ENCODE measurements around the gene DDIT4L. TPM values are rescaled to one million over a fixed set of nuclear protein-coding genes. Genes with fewer than 3 reads are reported as not detected.
"Not testable (repeated sequence)": the region's sequence is repeated elsewhere in the genome, so short reads cannot be mapped to it uniquely, and the experiment has no call there.

Gene DDIT4L
- total and polyA plus RNA-seq, 4 donors: 1.5 to 7.0 (median 4.1) TPM

- intact Hi-C loops (cut with DNase I); H3K4me1 ChIP-seq (ENCODE audit: control insufficient read depth in 1 of 2, insufficient read depth in 2 of 2, low read length in 2 of 2); H3K4me3 ChIP-seq (ENCODE audit: low read length in 2 of 2); H3K27ac ChIP-seq (ENCODE audit: low read depth in 1 of 2, low read length in 2 of 2); H3K9me3 ChIP-seq (ENCODE audit: control insufficient read depth, low read length); H3K27me3 ChIP-seq (ENCODE audit: control insufficient read depth in 1 of 2, insufficient read depth in 2 of 2, low read length in 1 of 2); H3K36me3 ChIP-seq (ENCODE audit: control insufficient read depth in 1 of 2, insufficient read depth in 2 of 2, low read length in 1 of 2); DNase-seq; ATAC-seq (ENCODE audit: low FRiP score): not testable (repeated sequence)
- 95 to 96% methylated on average over 38 to 40 of the region's 40 CpGs for WGBS, 2 donors
Observed at GRCh38 chr4:100196388-100197071, 6.3 kb upstream of the DDIT4L start.

- Histone ChIP-seq H3K4me1 (ENCODE audit: control insufficient read depth in 1 of 2, insufficient read depth in 2 of 2, low read length in 2 of 2) (no peaks in the 10 kb centered on the region), H3K27me3 (ENCODE audit: control insufficient read depth in 1 of 2, insufficient read depth in 2 of 2, low read length in 1 of 2) (no peaks in the 10 kb centered on the region), H3K36me3 (ENCODE audit: control insufficient read depth in 1 of 2, insufficient read depth in 2 of 2, low read length in 1 of 2) (no peaks in the 10 kb centered on the region), H3K27ac (ENCODE audit: low read depth in 1 of 2, low read length in 2 of 2) (no peak overlapping the region), H3K9me3 (ENCODE audit: control insufficient read depth, low read length) (no peaks in the 10 kb centered on the region), H3K4me3 (ENCODE audit: low read length in 2 of 2) (peak overlapping the region; percentile 77 to 79)
- WGBS, 2 donors: 23 to 25% methylated on average over 37 of the region's 37 CpGs
- DNase-seq (no peak), ATAC-seq (ENCODE audit: low FRiP score) (peak; percentile 50)
- intact Hi-C loops (cut with DNase I): no loop called here
Observed at GRCh38 chr4:100190643-100191600, 654 bp upstream of the DDIT4L start.

GRCh38 chr4:100188829-100189228 is 1.4 kb downstream of the DDIT4L start:
- intact Hi-C loops (cut with DNase I): no loop called here
- H3K4me3 ChIP-seq (ENCODE audit: low read length in 2 of 2): no peak overlapping the region
- no peaks in the 10 kb centered on the region for H3K4me1 ChIP-seq (ENCODE audit: control insufficient read depth in 1 of 2, insufficient read depth in 2 of 2, low read length in 2 of 2)
- DNase-seq: no peak
- no peaks in the 10 kb centered on the region for H3K36me3 ChIP-seq (ENCODE audit: control insufficient read depth in 1 of 2, insufficient read depth in 2 of 2, low read length in 1 of 2)
- H3K9me3 ChIP-seq (ENCODE audit: control insufficient read depth, low read length): no peaks in the 10 kb centered on the region
- no peak overlapping the region for H3K27ac ChIP-seq (ENCODE audit: low read depth in 1 of 2, low read length in 2 of 2)
- no peak for ATAC-seq (ENCODE audit: low FRiP score)
- H3K27me3 ChIP-seq (ENCODE audit: control insufficient read depth in 1 of 2, insufficient read depth in 2 of 2, low read length in 1 of 2): no peaks in the 10 kb centered on the region
- 51 to 55% methylated on average over 4 of the region's 4 CpGs for WGBS, 2 donors

GRCh38 chr4:100187781-100188180 is 2.5 kb downstream of the DDIT4L start:
- no peaks in the 10 kb centered on the region for H3K9me3 ChIP-seq (ENCODE audit: control insufficient read depth, low read length)
- H3K4me3 ChIP-seq (ENCODE audit: low read length in 2 of 2): no peak overlapping the region
- no peak for ATAC-seq (ENCODE audit: low FRiP score)
- WGBS, 2 donors: 98% methylated on average over 9 of the region's 9 CpGs
- intact Hi-C loops (cut with DNase I): no loop called here
- H3K36me3 ChIP-seq (ENCODE audit: control insufficient read depth in 1 of 2, insufficient read depth in 2 of 2, low read length in 1 of 2): no peaks in the 10 kb centered on the region
- H3K27me3 ChIP-seq (ENCODE audit: control insufficient read depth in 1 of 2, insufficient read depth in 2 of 2, low read length in 1 of 2): no peaks in the 10 kb centered on the region
- no peak for DNase-seq
- H3K4me1 ChIP-seq (ENCODE audit: control insufficient read depth in 1 of 2, insufficient read depth in 2 of 2, low read length in 2 of 2): no peaks in the 10 kb centered on the region
- H3K27ac ChIP-seq (ENCODE audit: low read depth in 1 of 2, low read length in 2 of 2): no peak overlapping the region

GRCh38 chr4:100184787-100185186 is 5.5 kb downstream of the DDIT4L start:
- no peak for ATAC-seq (ENCODE audit: low FRiP score)

GRCh38 chr4:100177855-100178254 is 12.4 kb downstream of the DDIT4L start:
- no peak overlapping the region for H3K4me3 ChIP-seq (ENCODE audit: low read length in 2 of 2)
- H3K9me3 ChIP-seq (ENCODE audit: control insufficient read depth, low read length): no peaks in the 10 kb centered on the region
- H3K4me1 ChIP-seq (ENCODE audit: control insufficient read depth in 1 of 2, insufficient read depth in 2 of 2, low read length in 2 of 2): peaks cover 0 to 1% of the 10 kb centered on the region in 2 donors
- H3K36me3 ChIP-seq (ENCODE audit: control insufficient read depth in 1 of 2, insufficient read depth in 2 of 2, low read length in 1 of 2): no peaks in the 10 kb centered on the region
- no peaks in the 10 kb centered on the region for H3K27me3 ChIP-seq (ENCODE audit: control insufficient read depth in 1 of 2, insufficient read depth in 2 of 2, low read length in 1 of 2)
- WGBS, 2 donors: 84 to 93% methylated on average over 1 of the region's 1 CpG
- H3K27ac ChIP-seq (ENCODE audit: low read depth in 1 of 2, low read length in 2 of 2): no peak overlapping the region
- ATAC-seq (ENCODE audit: low FRiP score) (no peak), DNase-seq (no peak)
- intact Hi-C loops (cut with DNase I): no loop called here

More at GRCh38 chr4:100184787-100185186, 5.5 kb downstream of the DDIT4L start:
- Histone ChIP-seq H3K4me1 (ENCODE audit: control insufficient read depth in 1 of 2, insufficient read depth in 2 of 2, low read length in 2 of 2) (peaks cover 0 to 1% of the 10 kb centered on the region in 2 donors), H3K4me3 (ENCODE audit: low read length in 2 of 2) (no peak overlapping the region), H3K27me3 (ENCODE audit: control insufficient read depth in 1 of 2, insufficient read depth in 2 of 2, low read length in 1 of 2) (no peaks in the 10 kb centered on the region), H3K9me3 (ENCODE audit: control insufficient read depth, low read length) (no peaks in the 10 kb centered on the region), H3K36me3 (ENCODE audit: control insufficient read depth in 1 of 2, insufficient read depth in 2 of 2, low read length in 1 of 2) (no peaks in the 10 kb centered on the region), H3K27ac (ENCODE audit: low read depth in 1 of 2, low read length in 2 of 2) (no peak overlapping the region)
- DNase-seq: no peak
- 94 to 100% methylated on average over 2 of the region's 2 CpGs for WGBS, 2 donors
- intact Hi-C loops (cut with DNase I): no loop called here

- Histone ChIP-seq H3K4me3 (ENCODE audit: low read length in 2 of 2) (no peak overlapping the region), H3K27me3 (ENCODE audit: control insufficient read depth in 1 of 2, insufficient read depth in 2 of 2, low read length in 1 of 2) (no peaks in the 10 kb centered on the region), H3K4me1 (ENCODE audit: control insufficient read depth in 1 of 2, insufficient read depth in 2 of 2, low read length in 2 of 2) (no peaks in the 10 kb centered on the region), H3K36me3 (ENCODE audit: control insufficient read depth in 1 of 2, insufficient read depth in 2 of 2, low read length in 1 of 2) (no peaks in the 10 kb centered on the region), H3K9me3 (ENCODE audit: control insufficient read depth, low read length) (no peaks in the 10 kb centered on the region), H3K27ac (ENCODE audit: low read depth in 1 of 2, low read length in 2 of 2) (no peak overlapping the region)
- DNase-seq (no peak), ATAC-seq (ENCODE audit: low FRiP score) (no peak)
- intact Hi-C loops (cut with DNase I): no loop called here
Observed at GRCh38 chr4:100177126-100177525, 13.1 kb downstream of the DDIT4L start.

- Histone ChIP-seq H3K27me3 (ENCODE audit: control insufficient read depth in 1 of 2, insufficient read depth in 2 of 2, low read length in 1 of 2) (no peaks in the 10 kb centered on the region), H3K4me3 (ENCODE audit: low read length in 2 of 2) (no peak overlapping the region), H3K36me3 (ENCODE audit: control insufficient read depth in 1 of 2, insufficient read depth in 2 of 2, low read length in 1 of 2) (no peaks in the 10 kb centered on the region), H3K27ac (ENCODE audit: low read depth in 1 of 2, low read length in 2 of 2) (no peak overlapping the region), H3K4me1 (ENCODE audit: control insufficient read depth in 1 of 2, insufficient read depth in 2 of 2, low read length in 2 of 2) (no peaks in the 10 kb centered on the region), H3K9me3 (ENCODE audit: control insufficient read depth, low read length) (no peaks in the 10 kb centered on the region)
- DNase-seq: no peak
- intact Hi-C loops (cut with DNase I): no loop called here
- no peak for ATAC-seq (ENCODE audit: low FRiP score)
- 96% methylated on average over 2 of the region's 2 CpGs for WGBS, 2 donors
Observed at GRCh38 chr4:100175858-100176257, 14.4 kb downstream of the DDIT4L start.

Measured in aorta (tissue), 5 donors.